Fibroblast of lung (primary cell): ENCODE results near the gene KCNH1.

ENCODE experiments used
- CTCF ChIP-seq, 2 donors: IDR thresholded peaks in 1 of 2; conservative IDR thresholded peaks in 1 of 2; 1 replicate in 1 of 2; 2 replicates in 1 of 2; pipeline ENCODE4 v1.5.1; 2011 to 2012; ENCODE audit warnings: low read length in 2 of 2, control low read depth in 1 of 2, inconsistent platforms in 1 of 2, low read depth in 1 of 2, mild to moderate bottlenecking in 1 of 2
- EZH2 ChIP-seq: IDR thresholded peaks from 2 replicates; pipeline ENCODE4 v1.5.1; 2012; ENCODE audit warnings: low read length, control low read depth, mild to moderate bottlenecking; ENCODE audit errors: missing control alignments

GRCh38 chr1:210920716-210921694, 212.9 kb downstream of the KCNH1 start:
- no peak for TF ChIP-seq CTCF (conservative IDR thresholded peaks at IDR 0.05 in 1 of 2, IDR thresholded peaks at IDR 0.05 in 1 of 2; ENCODE audit: low read depth in 1 of 2, low read length in 2 of 2)
- TF ChIP-seq EZH2: no peak
